GF-D8 (cell line): ENCODE data around the gene TNFRSF12A.
"Not testable (repeated sequence)": the region's sequence is repeated elsewhere in the genome, so short reads cannot be mapped to it uniquely, and the experiment has no call there.

Experiments used
- DNase-seq: peaks from one replicate; lab custom pipeline; 2025; lab: John Stamatoyannopoulos, UW

The TNFRSF12A gene

GRCh38 chr16:3049921-3050481, 29.8 kb downstream of the TNFRSF12A start:
- no peak for DNase-seq

DNA sequence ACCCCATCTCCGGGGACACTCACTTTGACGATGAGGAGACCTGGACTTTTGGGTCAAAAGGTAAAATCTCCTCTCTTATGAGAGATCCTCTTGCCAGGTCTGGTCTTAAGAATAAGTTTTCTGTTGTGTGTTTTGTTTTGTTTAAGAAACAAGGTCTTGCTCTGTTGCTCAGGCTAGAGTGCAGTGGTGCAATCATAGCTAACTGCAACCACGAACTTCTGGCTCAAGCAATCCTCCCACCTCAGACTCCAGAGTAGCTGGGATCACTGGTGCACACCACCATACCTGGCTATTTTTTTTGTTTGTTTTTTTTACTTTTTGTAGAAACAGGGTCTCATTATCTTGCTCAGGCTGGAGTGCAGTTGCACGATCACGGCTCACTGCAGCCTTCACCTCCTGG, 30.3 kb downstream of the TNFRSF12A start:
- DNase-seq, result no peak

- DNase-seq, result no peak
Measured at GRCh38 chr16:3051009-3051408, 30.8 kb downstream of the TNFRSF12A start.

- peak; percentile 8 for DNase-seq
Measured at GRCh38 chr16:3051494-3051893, 31.3 kb downstream of the TNFRSF12A start.

- not testable (repeated sequence) for DNase-seq
Measured at GRCh38 chr16:3052571-3053329, 32.6 kb downstream of the TNFRSF12A start.

- DNase-seq, result not testable (repeated sequence)
Measured at GRCh38 chr16:3053330-3053710, 33.2 kb downstream of the TNFRSF12A start.

DNA sequence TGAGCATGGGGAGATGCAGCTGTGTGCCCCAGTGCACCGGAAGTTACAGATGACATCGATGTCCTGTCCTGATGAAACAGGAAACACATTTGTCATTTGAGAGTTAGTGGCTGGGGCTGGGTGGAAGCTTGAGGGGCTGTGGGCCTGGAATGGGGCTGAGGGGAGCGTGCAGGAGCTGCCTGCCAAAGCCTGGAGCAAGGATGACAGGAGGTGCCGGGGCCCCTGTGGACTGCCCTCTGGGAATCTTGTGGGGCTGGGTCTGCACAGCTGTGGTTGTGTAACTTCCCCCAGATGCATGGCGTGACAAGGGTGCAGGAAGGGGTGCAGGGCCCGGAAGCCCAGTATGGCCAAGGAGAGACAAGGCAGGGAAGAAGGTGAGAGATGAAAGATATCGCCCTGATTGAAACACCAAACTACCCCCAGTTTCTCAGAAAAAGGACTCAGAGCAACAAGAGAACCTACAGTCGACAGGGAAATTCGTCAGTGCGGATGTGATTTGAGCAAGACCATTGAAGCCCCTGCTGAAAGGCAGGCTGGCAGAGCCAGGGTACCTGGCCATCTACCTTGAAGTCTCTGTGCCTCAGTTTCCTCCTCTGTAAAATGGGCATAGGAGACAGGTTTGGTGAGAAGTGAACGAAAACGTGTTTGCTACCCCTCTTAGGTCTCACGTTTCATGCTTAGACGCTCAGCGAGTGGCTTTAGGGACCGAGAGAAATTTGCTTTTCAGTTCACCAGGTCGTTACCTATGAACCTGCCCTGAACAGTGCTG, 35.0 kb downstream of the TNFRSF12A start:
- peak; percentile 91 for DNase-seq

DNA sequence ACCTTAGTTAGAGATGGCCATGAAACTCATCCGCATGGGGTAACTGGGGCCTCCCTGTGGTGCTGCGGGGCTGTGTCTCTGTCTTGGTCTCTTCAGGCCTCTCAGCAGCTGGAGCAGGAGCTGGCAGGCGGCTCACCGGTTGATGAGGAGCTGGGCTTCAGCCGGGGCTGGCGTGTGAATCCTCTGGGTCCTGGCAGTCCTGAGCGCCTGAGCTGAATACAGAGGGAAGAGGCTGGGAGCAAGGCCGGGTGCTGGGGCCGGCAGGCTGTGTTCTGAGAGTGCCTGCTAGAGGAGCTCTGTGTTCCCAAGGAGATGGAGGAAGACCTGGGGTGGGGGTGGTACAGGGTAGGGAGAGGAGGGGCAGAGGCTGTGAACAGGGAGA, 35.6 kb downstream of the TNFRSF12A start:
- DNase-seq, result not testable (repeated sequence)

- DNase-seq, result no peak
Measured at GRCh38 chr16:3056336-3057180, 36.4 kb downstream of the TNFRSF12A start.

DNA sequence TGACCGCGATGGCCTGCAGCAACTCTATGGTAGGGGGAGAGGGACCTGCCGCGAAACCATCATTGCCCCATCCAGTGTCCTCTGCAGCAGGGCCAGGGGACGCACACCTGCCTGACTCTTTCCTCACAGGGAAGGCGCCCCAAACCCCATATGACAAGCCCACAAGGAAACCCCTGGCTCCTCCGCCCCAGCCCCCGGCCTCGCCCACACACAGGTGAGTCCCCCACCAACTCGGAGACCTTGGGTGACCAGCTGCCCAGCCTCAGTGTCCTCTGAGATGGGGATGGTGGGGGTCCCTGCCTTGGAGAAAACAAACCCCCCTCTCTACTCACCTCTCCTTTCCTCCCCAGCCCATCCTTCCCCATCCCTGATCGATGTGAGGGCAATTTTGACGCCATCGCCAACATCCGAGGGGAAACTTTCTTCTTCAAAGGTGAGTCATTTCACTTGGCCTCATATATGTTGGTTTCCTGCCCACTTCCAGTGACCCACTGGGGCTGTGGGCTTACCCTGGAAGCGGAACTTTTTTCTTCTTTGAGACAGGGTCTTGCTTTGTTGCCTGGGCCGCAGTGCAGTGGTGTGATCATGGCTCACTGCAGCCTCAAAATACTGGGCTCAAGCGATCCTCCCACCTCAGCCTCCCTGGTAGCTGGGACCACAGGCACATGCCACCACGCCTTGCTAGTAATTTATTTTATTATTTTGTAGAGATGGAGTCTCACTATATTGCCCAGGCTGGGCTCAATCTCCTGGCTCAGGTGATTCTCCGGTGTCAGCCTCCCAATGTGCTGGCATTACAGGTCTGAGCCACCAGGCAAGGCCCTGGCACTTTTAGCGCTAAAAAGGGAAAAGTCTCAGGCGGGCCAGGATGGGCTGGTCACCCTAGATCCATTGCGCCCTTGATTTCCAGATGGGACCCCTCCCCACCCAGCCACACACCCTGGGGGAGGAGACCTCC, 37.3 kb downstream of the TNFRSF12A start:
- DNase-seq, result no peak

DNA sequence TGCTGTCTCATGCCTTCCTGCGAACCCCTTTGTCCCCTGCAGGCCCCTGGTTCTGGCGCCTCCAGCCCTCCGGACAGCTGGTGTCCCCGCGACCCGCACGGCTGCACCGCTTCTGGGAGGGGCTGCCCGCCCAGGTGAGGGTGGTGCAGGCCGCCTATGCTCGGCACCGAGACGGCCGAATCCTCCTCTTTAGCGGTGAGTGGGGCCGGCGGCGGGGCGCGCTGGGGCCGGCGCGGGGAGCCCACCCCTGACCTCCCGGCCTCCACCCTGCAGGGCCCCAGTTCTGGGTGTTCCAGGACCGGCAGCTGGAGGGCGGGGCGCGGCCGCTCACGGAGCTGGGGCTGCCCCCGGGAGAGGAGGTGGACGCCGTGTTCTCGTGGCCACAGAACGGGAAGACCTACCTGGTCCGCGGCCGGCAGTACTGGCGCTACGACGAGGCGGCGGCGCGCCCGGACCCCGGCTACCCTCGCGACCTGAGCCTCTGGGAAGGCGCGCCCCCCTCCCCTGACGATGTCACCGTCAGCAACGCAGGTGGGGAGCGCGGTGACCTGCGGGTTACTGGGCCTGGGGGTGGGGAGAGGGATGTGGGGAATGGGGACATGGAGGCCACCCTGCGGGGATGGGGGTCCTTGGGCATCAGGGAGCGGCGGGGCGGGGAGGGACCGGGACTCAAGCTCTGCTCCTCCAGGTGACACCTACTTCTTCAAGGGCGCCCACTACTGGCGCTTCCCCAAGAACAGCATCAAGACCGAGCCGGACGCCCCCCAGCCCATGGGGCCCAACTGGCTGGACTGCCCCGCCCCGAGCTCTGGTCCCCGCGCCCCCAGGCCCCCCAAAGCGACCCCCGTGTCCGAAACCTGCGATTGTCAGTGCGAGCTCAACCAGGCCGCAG, 38.2 kb downstream of the TNFRSF12A start:
- no peak for DNase-seq

DNA sequence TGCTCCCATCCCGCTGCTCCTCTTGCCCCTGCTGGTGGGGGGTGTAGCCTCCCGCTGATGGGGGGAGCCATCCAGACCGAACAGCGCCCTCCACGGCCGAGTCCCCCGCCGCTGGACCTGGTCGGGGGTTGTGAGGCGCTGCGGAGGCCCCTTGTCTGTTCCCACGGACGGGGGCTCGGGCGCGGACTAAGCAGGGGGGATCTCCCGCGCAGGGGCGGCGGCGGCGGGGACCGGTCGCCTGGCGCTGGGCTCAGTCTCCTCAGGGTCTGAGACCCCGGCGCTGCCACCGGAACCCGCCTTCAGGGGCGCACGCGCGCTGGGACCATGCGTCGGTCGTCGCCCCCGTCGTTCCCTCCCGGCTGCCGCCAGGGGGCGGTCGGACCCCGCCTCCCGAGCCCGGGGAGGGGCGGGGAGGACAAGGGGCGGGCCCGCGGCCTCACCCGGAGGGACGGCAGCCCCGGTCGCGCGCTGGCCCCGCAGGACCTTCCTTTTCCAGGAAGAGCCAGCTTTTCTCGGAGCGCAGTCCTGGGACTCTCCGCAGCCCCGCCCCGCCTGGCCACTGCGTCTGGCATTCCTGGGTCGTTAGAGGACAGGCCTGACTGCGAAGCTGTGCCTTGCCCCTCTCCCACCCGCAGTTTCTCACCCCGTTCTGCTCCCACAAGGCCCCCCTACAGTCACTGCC, 39.0 kb downstream of the TNFRSF12A start:
- peak; percentile 48 for DNase-seq

- no peak for DNase-seq
Measured at GRCh38 chr16:3059723-3060242, 39.6 kb downstream of the TNFRSF12A start.

DNA sequence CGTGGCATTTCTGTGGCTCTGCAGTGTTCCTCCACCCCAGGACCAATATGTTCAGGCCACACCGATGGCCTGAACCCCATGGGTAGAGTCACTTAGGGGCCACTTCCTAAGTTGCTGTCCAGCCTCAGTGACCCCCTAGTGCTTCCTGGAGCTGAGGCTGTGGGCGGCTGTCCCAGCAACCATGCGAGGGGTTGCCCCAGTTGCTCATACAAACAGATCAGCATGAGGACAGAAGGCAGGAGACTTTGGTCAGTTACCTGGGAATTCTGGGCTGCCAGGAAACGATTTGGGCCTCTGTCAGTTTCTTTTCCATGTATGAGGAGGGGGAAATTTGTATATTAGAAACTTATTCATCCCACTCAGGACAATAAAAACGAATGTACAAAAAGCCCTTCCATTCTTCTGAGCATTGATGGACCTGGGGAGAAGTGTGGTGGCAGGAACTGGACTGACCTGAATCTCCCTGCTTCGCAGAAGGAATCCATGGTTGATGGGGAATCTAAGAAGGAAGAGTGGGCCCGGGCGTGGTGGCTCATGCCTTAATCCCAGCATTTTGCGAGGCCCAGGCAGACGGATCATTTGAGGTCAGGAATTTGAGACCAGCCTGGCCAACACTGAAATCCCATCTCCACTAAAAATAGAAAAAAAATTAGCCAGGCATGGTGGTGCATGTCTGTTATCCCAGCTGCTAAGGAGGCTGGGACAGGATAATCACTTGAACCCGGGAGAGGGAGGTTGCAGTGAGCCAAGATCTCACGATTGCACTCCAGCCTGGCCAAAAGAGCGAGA, 40.4 kb downstream of the TNFRSF12A start:
- DNase-seq, result no peak

DNA sequence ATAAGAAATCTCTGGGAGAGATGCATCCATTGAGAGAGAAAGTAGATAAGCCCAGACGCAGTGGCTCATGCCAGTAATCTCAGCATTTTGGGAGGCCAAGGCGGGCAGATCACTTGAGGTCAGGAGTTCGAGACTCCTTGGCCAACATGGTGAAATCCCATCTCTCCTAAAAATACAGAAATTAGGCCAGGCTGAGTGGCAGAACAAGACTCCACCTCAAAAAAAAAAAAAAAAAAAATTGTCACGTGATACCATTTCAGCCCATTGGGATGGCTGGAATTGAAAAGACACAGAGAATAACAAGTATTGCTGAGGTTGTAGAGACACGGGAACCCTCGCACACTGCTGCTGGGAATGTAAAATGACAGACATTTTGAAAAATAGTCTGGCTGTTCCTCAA, 42.4 kb downstream of the TNFRSF12A start:
- no peak for DNase-seq

- DNase-seq, result no peak
Measured at GRCh38 chr16:3063625-3064386, 43.6 kb downstream of the TNFRSF12A start.

GRCh38 chr16:3065069-3065741, 45.0 kb downstream of the TNFRSF12A start, which contains the start of gene IL32:
IL32 (plus strand) TSS chr16:3065640; CDS start chr16:3065812, 172 bp downstream.
- DNase-seq, result no peak
